ENCODE results near the gene NFU1. TPM values are rescaled to one million over a fixed set of nuclear protein-coding genes. Genes with fewer than 3 reads are reported as not detected.
"Not testable (repeated sequence)": the region's sequence is repeated elsewhere in the genome, so short reads cannot be mapped to it uniquely, and the experiment has no call there.

NFU1 gene
- total RNA-seq, 6 experiments from 2014 or later, result 12.7 to 26.1 (median 23.5) TPM

DNA sequence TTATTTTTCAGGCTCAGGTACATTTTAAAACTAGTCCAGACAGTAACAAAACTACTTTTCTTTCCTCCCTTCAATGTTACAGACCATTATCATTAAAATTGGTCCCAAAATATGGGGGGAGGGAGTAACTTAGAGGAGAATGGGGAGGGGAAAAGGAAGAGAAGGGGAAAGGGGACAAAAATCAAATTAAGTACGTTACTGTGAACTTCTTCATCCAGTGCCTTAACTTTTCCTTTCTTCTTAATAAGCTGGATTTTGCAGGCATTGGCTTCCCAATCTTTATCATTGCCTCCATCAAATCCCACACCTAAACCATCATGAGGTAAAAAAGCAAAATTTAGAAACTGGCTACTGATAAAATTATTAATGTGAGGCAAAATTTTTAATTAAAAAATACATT is 67.4 kb downstream of the NFU1 start:
- Histone ChIP-seq H3K36me3 (peaks cover 4 to 56% (median 34%) of the 10 kb centered on the region in 4 donors), H3K27me3 (no peaks in the 10 kb centered on the region), H3K4me1 (no peaks in the 10 kb centered on the region), H3K27ac (no peak overlapping the region), H3K9me3 (no peaks in the 10 kb centered on the region), H3K4me3 (no peak overlapping the region)
- TF ChIP-seq POLR2A (IDR thresholded peaks at IDR 0.05), result no peak
- TF ChIP-seq, protein P1, sequence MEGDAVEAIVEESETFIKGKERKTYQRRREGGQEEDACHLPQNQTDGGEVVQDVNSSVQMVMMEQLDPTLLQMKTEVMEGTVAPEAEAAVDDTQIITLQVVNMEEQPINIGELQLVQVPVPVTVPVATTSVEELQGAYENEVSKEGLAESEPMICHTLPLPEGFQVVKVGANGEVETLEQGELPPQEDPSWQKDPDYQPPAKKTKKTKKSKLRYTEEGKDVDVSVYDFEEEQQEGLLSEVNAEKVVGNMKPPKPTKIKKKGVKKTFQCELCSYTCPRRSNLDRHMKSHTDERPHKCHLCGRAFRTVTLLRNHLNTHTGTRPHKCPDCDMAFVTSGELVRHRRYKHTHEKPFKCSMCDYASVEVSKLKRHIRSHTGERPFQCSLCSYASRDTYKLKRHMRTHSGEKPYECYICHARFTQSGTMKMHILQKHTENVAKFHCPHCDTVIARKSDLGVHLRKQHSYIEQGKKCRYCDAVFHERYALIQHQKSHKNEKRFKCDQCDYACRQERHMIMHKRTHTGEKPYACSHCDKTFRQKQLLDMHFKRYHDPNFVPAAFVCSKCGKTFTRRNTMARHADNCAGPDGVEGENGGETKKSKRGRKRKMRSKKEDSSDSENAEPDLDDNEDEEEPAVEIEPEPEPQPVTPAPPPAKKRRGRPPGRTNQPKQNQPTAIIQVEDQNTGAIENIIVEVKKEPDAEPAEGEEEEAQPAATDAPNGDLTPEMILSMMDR (IDR thresholded peaks at IDR 0.05), result no peak
- DNase-seq (no peak), ATAC-seq (no peak)
- intact Hi-C loops (cut with DNase I), result no loop called here
- whole genome bisulfite sequencing (ENCODE audit: insufficient coverage, low coverage, low lambda C conversion rate, missing lambda C conversion rate), result 100% methylated on average over 1 of the region's 1 CpG

DNA sequence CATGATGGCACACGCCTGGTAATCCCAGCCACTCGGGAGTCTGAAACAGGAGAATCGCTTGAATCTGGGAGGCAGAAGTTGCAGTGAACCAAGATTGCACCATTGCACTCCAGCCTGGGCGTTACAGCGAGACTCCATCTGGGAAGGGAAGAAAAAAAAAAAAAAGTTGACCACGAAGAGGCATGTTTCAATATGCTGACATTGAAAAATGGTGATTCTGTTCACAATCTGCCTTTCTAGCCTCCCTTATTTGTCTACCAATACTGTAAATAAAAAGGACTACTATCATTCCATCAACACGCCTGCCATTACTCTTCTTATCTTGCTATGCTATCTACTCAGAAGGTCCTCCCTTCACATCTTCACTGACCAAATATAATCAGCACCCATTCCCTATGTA is 68.6 kb downstream of the NFU1 start:
- no peaks in the 10 kb centered on the region for H3K27me3 ChIP-seq
- intact Hi-C loops (cut with DNase I), result no loop called here
- no peak for ATAC-seq
- no peak overlapping the region for H3K4me3 ChIP-seq
- no peak overlapping the region for H3K27ac ChIP-seq
- H3K9me3 ChIP-seq, result no peaks in the 10 kb centered on the region
- 91% methylated on average over 4 of the region's 7 CpGs for WGBS (ENCODE audit: insufficient coverage, low coverage, low lambda C conversion rate, missing lambda C conversion rate)
- TF ChIP-seq, protein P1 (IDR thresholded peaks at IDR 0.05), result no peak
- DNase-seq, result no peak
- H3K36me3 ChIP-seq, result peaks cover 4 to 56% (median 35%) of the 10 kb centered on the region in 4 donors
- no peaks in the 10 kb centered on the region for H3K4me1 ChIP-seq

DNA sequence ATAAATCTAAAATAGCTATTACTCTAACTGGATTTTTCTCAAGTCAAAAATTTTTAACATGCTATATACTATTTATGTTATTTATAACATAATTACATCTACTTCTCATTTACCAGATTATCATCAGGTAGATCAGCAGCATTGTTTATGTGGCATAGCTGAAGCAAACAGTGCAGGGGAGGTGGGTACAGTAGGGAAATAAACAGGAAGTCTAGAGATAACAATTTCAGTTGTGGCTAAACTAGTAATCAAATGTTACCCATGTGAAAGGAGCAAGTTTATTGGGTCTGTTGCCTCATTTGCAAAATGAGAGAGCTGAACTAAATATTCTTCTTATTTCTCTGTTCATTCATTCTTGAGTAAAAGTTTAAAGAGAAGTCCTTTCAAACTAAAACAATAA is 77.9 kb downstream of the NFU1 start:
- Histone ChIP-seq H3K27ac (no peak overlapping the region), H3K4me1 (peaks cover 0 to 10% (median 0%) of the 10 kb centered on the region in 4 donors), H3K4me3 (no peak overlapping the region), H3K27me3 (no peaks in the 10 kb centered on the region), H3K9me3 (no peaks in the 10 kb centered on the region), H3K36me3 (peaks cover 18 to 66% (median 45%) of the 10 kb centered on the region in 4 donors)
- TF ChIP-seq POLR2A (IDR thresholded peaks at IDR 0.05), result no peak
- TF ChIP-seq, protein P1 (IDR thresholded peaks at IDR 0.05), result no peak
- no peak for DNase-seq
- no peak for ATAC-seq
- intact Hi-C loops (cut with DNase I), result no loop called here

DNA sequence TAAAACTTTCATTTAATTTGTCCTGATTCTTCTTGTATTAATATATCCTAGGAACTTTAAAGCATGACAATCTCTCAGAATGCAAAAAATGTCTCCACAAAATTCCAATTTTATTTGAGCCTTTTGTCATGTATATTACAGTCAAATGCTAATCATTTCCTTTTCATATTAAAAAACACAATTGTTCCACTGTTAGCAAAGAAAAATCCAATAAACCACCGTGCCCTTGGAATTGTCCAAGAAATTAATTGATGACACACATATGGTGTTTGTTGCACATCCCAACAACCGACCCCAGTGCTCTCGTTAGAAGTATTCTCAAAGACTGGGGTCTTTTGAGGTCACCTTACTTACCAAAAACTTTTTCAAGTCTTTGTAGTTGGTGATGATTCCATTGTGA is 78.3 kb downstream of the NFU1 start:
- no peak for DNase-seq
- no peaks in the 10 kb centered on the region for H3K27me3 ChIP-seq
- 81% methylated on average over 3 of the region's 3 CpGs for WGBS (ENCODE audit: insufficient coverage, low coverage, low lambda C conversion rate, missing lambda C conversion rate)
- TF ChIP-seq POLR2A (IDR thresholded peaks at IDR 0.05), result no peak
- TF ChIP-seq, protein P1 (IDR thresholded peaks at IDR 0.05), result no peak
- no peaks in the 10 kb centered on the region for H3K9me3 ChIP-seq
- intact Hi-C loops (cut with DNase I), result no loop called here
- H3K4me1 ChIP-seq, result peaks cover 0 to 10% (median 0%) of the 10 kb centered on the region in 4 donors
- peaks cover 18 to 71% (median 47%) of the 10 kb centered on the region in 4 donors for H3K36me3 ChIP-seq
- H3K4me3 ChIP-seq, result no peak overlapping the region
- no peak overlapping the region for H3K27ac ChIP-seq
- no peak for ATAC-seq

DNA sequence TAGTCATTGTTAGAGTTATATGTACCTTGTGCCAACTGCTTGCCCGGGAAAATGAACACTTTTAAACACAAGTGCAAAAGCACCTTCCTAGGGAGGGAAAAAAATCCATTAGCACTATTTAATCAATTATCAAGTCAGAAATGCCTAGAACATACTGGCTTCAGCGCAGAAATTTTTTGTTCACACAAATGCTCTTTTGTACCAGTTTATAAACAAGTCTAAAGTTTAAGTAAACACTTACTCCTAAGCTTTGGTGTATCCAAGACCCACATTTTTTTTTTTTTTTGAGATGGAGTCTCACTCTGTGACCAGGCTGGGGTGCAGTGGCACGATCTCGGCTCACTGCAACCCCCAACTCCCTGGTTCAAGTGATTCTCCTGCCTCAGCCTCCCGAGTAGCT is 80.8 kb downstream of the NFU1 start:
- ATAC-seq (peak in 3 of 4 donors; percentile 42 to 85 (median 70)), DNase-seq (no peak)
- intact Hi-C loops (cut with DNase I), result no loop called here
- TF ChIP-seq, protein P1 (IDR thresholded peaks at IDR 0.05), result no peak
- no peak for TF ChIP-seq POLR2A (IDR thresholded peaks at IDR 0.05)
- peak overlapping the region in 1 of 3 donors; percentile 66 for H3K27ac ChIP-seq
- H3K4me1 ChIP-seq, result peaks cover 0 to 10% (median 0%) of the 10 kb centered on the region in 4 donors
- H3K4me3 ChIP-seq, result no peak overlapping the region
- 27% methylated on average over 4 of the region's 5 CpGs for WGBS (ENCODE audit: insufficient coverage, low coverage, low lambda C conversion rate, missing lambda C conversion rate)
- no peaks in the 10 kb centered on the region for H3K27me3 ChIP-seq
- H3K36me3 ChIP-seq, result peaks cover 15 to 52% (median 39%) of the 10 kb centered on the region in 4 donors
- H3K9me3 ChIP-seq, result no peaks in the 10 kb centered on the region

DNA sequence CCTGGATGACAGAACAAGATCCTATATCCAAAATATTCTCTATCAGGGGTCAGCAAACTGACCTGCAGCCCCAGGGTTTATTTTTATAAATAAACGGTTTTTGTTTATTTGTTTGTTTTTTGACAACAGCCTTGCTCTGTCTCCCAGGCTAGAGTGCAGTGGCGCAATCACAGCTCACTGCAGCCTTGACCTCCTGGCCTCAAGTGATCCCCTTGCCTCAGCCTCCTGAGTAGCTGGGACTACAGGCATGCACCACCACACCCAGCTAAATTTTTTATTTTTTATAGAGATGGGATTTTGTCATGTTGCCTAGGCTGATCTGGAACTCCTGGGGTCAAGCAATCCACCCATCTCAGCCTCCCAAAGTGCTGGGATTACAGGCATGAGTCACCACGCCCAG is 82.3 kb downstream of the NFU1 start:
- intact Hi-C loops (cut with DNase I); H3K27ac ChIP-seq; H3K4me3 ChIP-seq; DNase-seq; H3K27me3 ChIP-seq; H3K4me1 ChIP-seq; H3K9me3 ChIP-seq: not testable (repeated sequence)
- 74% methylated on average over 3 of the region's 3 CpGs for WGBS (ENCODE audit: insufficient coverage, low coverage, low lambda C conversion rate, missing lambda C conversion rate)
- peaks cover 12 to 56% (median 32%) of the 10 kb centered on the region in 4 donors for H3K36me3 ChIP-seq
- ATAC-seq, result peak in 2 of 4 donors; percentile 16 to 23

All from right lobe of liver (tissue), 6 donors.